Germinal center (tissue), 1 donor: ENCODE data around the gene CHST11.
A peak's percentile ranks its signal among the peaks of the same experiment; 100 is the strongest.

ENCODE experiments used
- DNase-seq: peaks from one replicate; pipeline ENCODE4 v3.0.0; 2012; ENCODE audit warnings: mixed read lengths, low spot score

CHST11 gene

GRCh38 chr12:104503191-104503590 lies 46.4 kb downstream of the CHST11 start:
- no peak for DNase-seq

GRCh38 chr12:104504146-104504545 lies 47.4 kb downstream of the CHST11 start:
- DNase-seq = no peak

GRCh38 chr12:104505095-104505818 lies 48.5 kb downstream of the CHST11 start:
- peak; percentile 74 for DNase-seq

GRCh38 chr12:104506676-104507401 lies 50.1 kb downstream of the CHST11 start:
- DNase-seq = no peak

- DNase-seq = no peak
Measured at GRCh38 chr12:104507672-104508071, 50.9 kb downstream of the CHST11 start.

GRCh38 chr12:104508752-104509446 lies 52.2 kb downstream of the CHST11 start:
- DNase-seq = no peak

- no peak for DNase-seq
Measured at GRCh38 chr12:104510145-104510872, 53.6 kb downstream of the CHST11 start.

- DNase-seq = no peak
Measured at GRCh38 chr12:104510873-104511440, 54.2 kb downstream of the CHST11 start.

- no peak for DNase-seq
Measured at GRCh38 chr12:104513681-104514080, 56.9 kb downstream of the CHST11 start.

- DNase-seq = no peak
Measured at GRCh38 chr12:104514092-104514810, 57.5 kb downstream of the CHST11 start.

GRCh38 chr12:104515899-104516298 lies 59.2 kb downstream of the CHST11 start:
- no peak for DNase-seq

- no peak for DNase-seq
Measured at GRCh38 chr12:104516821-104517220, 60.1 kb downstream of the CHST11 start.

- no peak for DNase-seq
Measured at GRCh38 chr12:104517880-104518279, 61.1 kb downstream of the CHST11 start.

GRCh38 chr12:104519190-104520019 lies 62.7 kb downstream of the CHST11 start:
- peak; percentile 23 for DNase-seq

GRCh38 chr12:104520242-104520900 lies 63.6 kb downstream of the CHST11 start:
- peak; percentile 56 for DNase-seq

- no peak for DNase-seq
Measured at GRCh38 chr12:104521731-104522130, 65.0 kb downstream of the CHST11 start.

- DNase-seq = no peak
Measured at GRCh38 chr12:104522985-104523722, 66.4 kb downstream of the CHST11 start.

GRCh38 chr12:104524034-104524832 lies 67.5 kb downstream of the CHST11 start:
- DNase-seq = no peak
